ENCODE data around the gene PRRC1.
"Not testable (repeated sequence)": the region's sequence is repeated elsewhere in the genome, so short reads cannot be mapped to it uniquely, and the experiment has no call there.

The PRRC1 gene

GRCh38 chr5:127536687-127537086, 19.2 kb downstream of the PRRC1 start:
- DNase-seq (ENCODE audit: extremely low read depth, low read depth) = no peak
- no peak overlapping the region for H3K4me3 ChIP-seq (replicated peaks; ENCODE audit: low read depth, low read length)
- TF ChIP-seq, protein P1, sequence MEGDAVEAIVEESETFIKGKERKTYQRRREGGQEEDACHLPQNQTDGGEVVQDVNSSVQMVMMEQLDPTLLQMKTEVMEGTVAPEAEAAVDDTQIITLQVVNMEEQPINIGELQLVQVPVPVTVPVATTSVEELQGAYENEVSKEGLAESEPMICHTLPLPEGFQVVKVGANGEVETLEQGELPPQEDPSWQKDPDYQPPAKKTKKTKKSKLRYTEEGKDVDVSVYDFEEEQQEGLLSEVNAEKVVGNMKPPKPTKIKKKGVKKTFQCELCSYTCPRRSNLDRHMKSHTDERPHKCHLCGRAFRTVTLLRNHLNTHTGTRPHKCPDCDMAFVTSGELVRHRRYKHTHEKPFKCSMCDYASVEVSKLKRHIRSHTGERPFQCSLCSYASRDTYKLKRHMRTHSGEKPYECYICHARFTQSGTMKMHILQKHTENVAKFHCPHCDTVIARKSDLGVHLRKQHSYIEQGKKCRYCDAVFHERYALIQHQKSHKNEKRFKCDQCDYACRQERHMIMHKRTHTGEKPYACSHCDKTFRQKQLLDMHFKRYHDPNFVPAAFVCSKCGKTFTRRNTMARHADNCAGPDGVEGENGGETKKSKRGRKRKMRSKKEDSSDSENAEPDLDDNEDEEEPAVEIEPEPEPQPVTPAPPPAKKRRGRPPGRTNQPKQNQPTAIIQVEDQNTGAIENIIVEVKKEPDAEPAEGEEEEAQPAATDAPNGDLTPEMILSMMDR (IDR thresholded peaks at IDR 0.05; ENCODE audit: low read depth, low read length, missing control alignments) = no peak

DNA sequence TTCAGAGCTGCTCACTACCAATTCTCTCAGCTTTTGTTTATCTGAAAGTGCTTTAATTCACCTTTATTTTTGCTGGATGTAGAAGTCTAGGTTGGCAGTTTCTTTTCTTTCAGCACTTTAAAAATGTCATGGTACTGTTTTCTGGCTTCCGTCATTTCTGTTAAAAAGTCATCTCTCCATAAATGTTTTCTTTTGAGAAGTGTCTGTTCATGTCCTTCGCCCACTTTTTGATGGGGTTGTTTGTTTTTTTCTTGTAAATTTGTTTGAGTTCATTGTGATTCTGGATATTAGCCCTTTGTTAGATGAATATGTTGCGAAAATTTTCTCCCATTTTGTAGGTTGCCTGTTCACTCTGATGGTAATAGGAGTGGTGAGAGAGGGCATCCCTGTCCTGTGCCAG, 23.1 kb downstream of the PRRC1 start:
- not testable (repeated sequence) for DNase-seq (ENCODE audit: extremely low read depth, low read depth); H3K4me3 ChIP-seq (replicated peaks; ENCODE audit: low read depth, low read length)

GRCh38 chr5:127545249-127545648, 27.8 kb downstream of the PRRC1 start:
- not testable (repeated sequence) for H3K4me3 ChIP-seq (replicated peaks; ENCODE audit: low read depth, low read length); DNase-seq (ENCODE audit: extremely low read depth, low read depth)

- H3K4me3 ChIP-seq (replicated peaks; ENCODE audit: low read depth, low read length) = no peak overlapping the region
- TF ChIP-seq, protein P1 (IDR thresholded peaks at IDR 0.05; ENCODE audit: low read depth, low read length, missing control alignments) = no peak
- DNase-seq (ENCODE audit: extremely low read depth, low read depth) = peak; percentile 25
These were observed 32.1 kb downstream of the PRRC1 start for GRCh38 chr5:127549551-127549950.

DNA sequence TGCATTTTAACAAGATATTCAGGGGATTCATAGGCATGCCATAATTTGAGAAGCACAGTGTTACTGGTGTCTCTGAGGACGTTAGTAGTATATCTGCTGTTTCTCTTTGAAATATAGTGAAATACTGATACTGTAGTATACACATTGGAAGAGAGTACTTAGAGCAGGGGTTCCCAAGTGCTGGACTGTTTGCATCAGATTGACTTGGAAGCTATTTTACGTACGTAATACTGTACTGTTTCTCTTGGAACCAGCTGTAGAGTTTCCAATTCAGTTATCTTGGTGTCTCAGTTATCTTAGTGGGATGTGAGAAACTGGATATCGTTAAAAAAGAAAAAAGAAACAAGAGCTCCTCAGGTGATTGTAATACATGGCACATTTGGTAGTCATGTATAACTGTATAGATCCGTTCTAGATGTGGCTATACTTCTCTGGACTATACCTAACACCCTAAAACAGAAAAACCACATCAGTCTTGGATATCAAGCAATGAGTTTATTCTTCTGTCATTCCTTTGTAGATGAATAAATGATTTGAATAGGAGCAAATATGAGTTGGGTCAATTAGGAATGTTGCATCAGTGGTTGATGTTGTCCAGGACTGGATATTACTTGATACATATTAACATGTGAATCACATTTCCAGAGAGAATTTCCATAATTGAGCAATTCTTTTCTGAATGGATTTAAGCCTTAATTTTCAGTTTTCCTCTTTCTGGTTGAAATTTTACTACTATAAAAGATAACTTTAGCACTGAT, 33.4 kb downstream of the PRRC1 start:
- no peak for DNase-seq (ENCODE audit: extremely low read depth, low read depth)
- TF ChIP-seq, protein P1 (IDR thresholded peaks at IDR 0.05; ENCODE audit: low read depth, low read length, missing control alignments) = no peak
- H3K4me3 ChIP-seq (replicated peaks; ENCODE audit: low read depth, low read length) = no peak overlapping the region

- DNase-seq (ENCODE audit: extremely low read depth, low read depth) = no peak
- H3K4me3 ChIP-seq (replicated peaks; ENCODE audit: low read depth, low read length) = no peak overlapping the region
- TF ChIP-seq, protein P1 (IDR thresholded peaks at IDR 0.05; ENCODE audit: low read depth, low read length, missing control alignments) = no peak
These were observed 34.1 kb downstream of the PRRC1 start for GRCh38 chr5:127551410-127552041.

DNA sequence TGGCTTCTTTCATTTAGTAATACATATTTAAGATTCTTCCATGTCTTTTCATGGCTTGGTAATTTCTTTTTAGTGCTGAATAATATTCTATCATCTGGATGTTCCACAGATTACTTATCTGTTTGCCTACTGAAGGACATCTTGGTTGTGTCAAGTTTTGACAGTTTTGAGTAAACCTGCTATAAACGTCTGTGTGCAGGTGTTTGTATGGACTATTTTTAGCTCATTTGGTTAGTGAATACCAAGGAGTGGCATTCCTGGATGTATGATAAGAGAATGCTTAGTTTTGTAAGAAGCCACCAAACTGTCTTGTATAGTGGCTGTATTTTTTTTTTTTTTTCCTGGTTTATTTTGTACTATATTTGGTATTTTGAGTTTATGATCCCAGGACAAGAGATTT, 38.4 kb downstream of the PRRC1 start:
- TF ChIP-seq, protein P1 (IDR thresholded peaks at IDR 0.05; ENCODE audit: low read depth, low read length, missing control alignments) = no peak
- DNase-seq (ENCODE audit: extremely low read depth, low read depth) = no peak
- H3K4me3 ChIP-seq (replicated peaks; ENCODE audit: low read depth, low read length) = no peak overlapping the region

Data from HFF-Myc (cell line).